Esophagus muscularis mucosa (tissue), 3 donors: Measurements from ENCODE around the gene B3GALNT2.

Source experiments
- CTCF ChIP-seq, 3 experiments: fragments of 200-600 bp in 2 of 3; fragments of 450-650 bp in 1 of 3; sonication (generic) in 2 of 3; IDR thresholded peaks; one replicate each; pipeline ENCODE4 v1.5.1; 2017 to 2019; ENCODE audit warnings: antibody characterized with exemption in 3 of 3, mild to moderate bottlenecking in 2 of 3, moderate library complexity in 1 of 3
- POLR2A ChIP-seq: fragments of 450-650 bp; IDR thresholded peaks from one replicate; pipeline ENCODE4 v1.6.1; 2017; ENCODE audit warnings: antibody characterized with exemption, moderate library complexity, mild to moderate bottlenecking, low read depth

GRCh38 chr1:235468004-235468403 lies 36.2 kb downstream of the B3GALNT2 start:
- TF ChIP-seq CTCF (IDR thresholded peaks at IDR 0.05) (no peak), POLR2A (no peak)
